ENCODE measurements around the gene CLDN19.

DNA sequence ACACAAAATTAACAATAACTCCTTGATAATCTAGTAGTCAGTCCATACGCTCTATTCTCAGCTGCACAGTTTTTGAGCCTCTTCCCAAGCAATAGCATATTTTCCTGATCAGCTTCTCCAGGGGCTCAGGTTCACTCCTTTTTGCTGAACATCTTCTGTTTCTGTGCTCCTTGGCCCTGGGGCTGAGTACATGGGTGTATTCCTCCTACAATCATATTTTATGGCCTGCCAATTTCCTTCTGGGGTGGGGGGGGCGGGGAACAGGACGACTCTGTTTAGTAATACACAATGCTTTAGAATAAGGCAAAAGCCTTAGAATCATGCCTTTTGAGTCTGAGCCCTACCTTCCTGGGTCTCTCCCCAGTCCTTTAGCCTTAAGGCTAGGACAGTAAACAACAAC is 8.5 kb downstream of the CLDN19 start:
- TF ChIP-seq, protein P1, sequence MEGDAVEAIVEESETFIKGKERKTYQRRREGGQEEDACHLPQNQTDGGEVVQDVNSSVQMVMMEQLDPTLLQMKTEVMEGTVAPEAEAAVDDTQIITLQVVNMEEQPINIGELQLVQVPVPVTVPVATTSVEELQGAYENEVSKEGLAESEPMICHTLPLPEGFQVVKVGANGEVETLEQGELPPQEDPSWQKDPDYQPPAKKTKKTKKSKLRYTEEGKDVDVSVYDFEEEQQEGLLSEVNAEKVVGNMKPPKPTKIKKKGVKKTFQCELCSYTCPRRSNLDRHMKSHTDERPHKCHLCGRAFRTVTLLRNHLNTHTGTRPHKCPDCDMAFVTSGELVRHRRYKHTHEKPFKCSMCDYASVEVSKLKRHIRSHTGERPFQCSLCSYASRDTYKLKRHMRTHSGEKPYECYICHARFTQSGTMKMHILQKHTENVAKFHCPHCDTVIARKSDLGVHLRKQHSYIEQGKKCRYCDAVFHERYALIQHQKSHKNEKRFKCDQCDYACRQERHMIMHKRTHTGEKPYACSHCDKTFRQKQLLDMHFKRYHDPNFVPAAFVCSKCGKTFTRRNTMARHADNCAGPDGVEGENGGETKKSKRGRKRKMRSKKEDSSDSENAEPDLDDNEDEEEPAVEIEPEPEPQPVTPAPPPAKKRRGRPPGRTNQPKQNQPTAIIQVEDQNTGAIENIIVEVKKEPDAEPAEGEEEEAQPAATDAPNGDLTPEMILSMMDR (IDR thresholded peaks at IDR 0.05; ENCODE audit: low read depth, low read length, missing input control): no peak
- no peak for TF ChIP-seq FOXA1 (IDR thresholded peaks at IDR 0.05)

All from liver (tissue), 2 donors.